Testis (tissue), 5 donors: ENCODE data around the gene TEP1. TPM values are rescaled to one million over a fixed set of nuclear protein-coding genes. Genes with fewer than 3 reads are reported as not detected.
A peak's percentile ranks its signal among the peaks of the same experiment; 100 is the strongest.

Experiments
- DNase-seq: peaks from one replicate; pipeline ENCODE4 v3.0.0-alpha.2; 2019
- H3K27ac ChIP-seq, 2 donors: fragments of 200-600 bp; sonication (generic); one replicate each; pipeline ENCODE4 v1.5.1; 2019
- H3K27me3 ChIP-seq: fragments of 200-600 bp; sonication (generic); one replicate; pipeline ENCODE4 v1.5.1; 2019
- H3K36me3 ChIP-seq: fragments of 200-600 bp; sonication (generic); one replicate; pipeline ENCODE4 v1.5.1; 2017; ENCODE audit warnings: low read depth; ENCODE audit errors: missing control alignments
- H3K4me1 ChIP-seq: fragments of 200-600 bp; sonication (generic); one replicate; pipeline ENCODE4 v1.5.1; 2019
- H3K4me3 ChIP-seq, 2 donors: fragments of 200-600 bp; sonication (generic); one replicate each; pipeline ENCODE4 v1.5.1; 2017 to 2019
- H3K9me3 ChIP-seq: fragments of 200-600 bp; sonication (generic); one replicate; pipeline ENCODE4 v1.5.1; 2017
- CTCF ChIP-seq, 3 experiments: fragments of 450-650 bp in 2 of 3; fragments of 200-600 bp in 1 of 3; sonication (generic) in 1 of 3; IDR thresholded peaks; one replicate each; pipeline ENCODE4 v1.5.1; 2016 to 2019; ENCODE audit warnings: antibody characterized with exemption in 3 of 3, mild to moderate bottlenecking in 2 of 3, moderate library complexity in 1 of 3
- POLR2A ChIP-seq: fragments of 450-650 bp; IDR thresholded peaks from one replicate; pipeline ENCODE4 v1.6.1; 2017; ENCODE audit warnings: antibody characterized with exemption, mild to moderate bottlenecking, moderate library complexity
- WGBS, 2 donors: methylation state at CpG; one replicate each; pipeline ENCODE4 v1.1.5; 2018; 5-methylcytosine and 5-hydroxymethylcytosine counted together
- intact Hi-C: fragments of 100-400 bp; cut with DNase I; formaldehyde crosslinking; loops from one replicate; pipeline ENCODE4 v1.15.1; 2023; ENCODE audit warnings: low total_unique reads
- long read RNA-seq, 2 donors: transcript quantifications; one replicate each; lab custom pipeline, GENCODE V29; 2026
- polyA plus RNA-seq: library from polyadenylated mRNA; stranded (reverse); fragments of 350-450 nt; fragmentation: Illumina TruSeq; extraction: RNeasy Lipid Tissue Mini Kit (QIAGEN cat#74804); gene quantifications from one replicate; pipeline ENCODE4 v1.2.3, GENCODE V29; 2014; ENCODE audit warnings: low read depth, low replicate concordance; ENCODE audit not compliant: insufficient read depth
- total RNA-seq, 2 donors: library from RNA; depleted of rRNA; stranded (reverse); fragments of >200 nt; gene quantifications; one replicate each; pipeline ENCODE4 v1.2.3, GENCODE V29; 2016

TEP1 gene
- total RNA-seq (10 to 100 TPM; 16.5 to 19.1 TPM), polyA plus RNA-seq (11.6 TPM)
- long read RNA-seq, donor 1, partial matches to known transcripts = 0 of 3 reads
- long read RNA-seq, donor 1, other reads (novel, unspliced or antisense) = 0 of 3 reads
- long read RNA-seq, donor 2 = 0 reads

GRCh38 chr14:20412876-20413743 lies at the start of gene TEP1:
TEP1 (minus strand) TSS chr14:20413501; CDS start chr14:20408439, 5,062 bp downstream.
- Histone ChIP-seq H3K9me3 (no peaks in the 10 kb centered on the region), H3K36me3 (no peaks in the 10 kb centered on the region), H3K4me3 (peak within 1 kb of the TSS; percentile 79 to 83), H3K4me1 (peaks cover 11% of the 10 kb centered on the region), H3K27me3 (no peaks in the 10 kb centered on the region), H3K27ac (peak within 1 kb of the TSS; percentile 86 to 96)
- 1% methylated on average over 34 to 43 of the region's 43 CpGs for WGBS, 2 donors
- DNase-seq = peak; percentile 92
- intact Hi-C loops = no loop called here
- TF ChIP-seq POLR2A (no peak), CTCF (IDR thresholded peaks at IDR 0.05) (no peak)

GRCh38 chr14:20461225-20462141 lies 48.2 kb upstream of the TEP1 start, which contains the start of gene PIP4P1:
PIP4P1 (minus strand) TSS chr14:20461434; CDS start chr14:20461325, 109 bp downstream.
- Histone ChIP-seq H3K9me3 (no peaks in the 10 kb centered on the region), H3K4me1 (peaks cover 10% of the 10 kb centered on the region), H3K27me3 (no peaks in the 10 kb centered on the region), H3K4me3 (peak within 1 kb of the TSS; percentile 97 to 99), H3K27ac (peak within 1 kb of the TSS; percentile 96), H3K36me3 (no peaks in the 10 kb centered on the region)
- 0 to 1% methylated on average over 29 to 56 of the region's 67 CpGs for WGBS, 2 donors
- DNase-seq = peak; percentile 100
- intact Hi-C loops = no loop called here
- TF ChIP-seq CTCF (IDR thresholded peaks at IDR 0.05) = no peak
- TF ChIP-seq POLR2A = no peak

- no peak for DNase-seq
- no peaks in the 10 kb centered on the region for H3K9me3 ChIP-seq
- peaks cover 15% of the 10 kb centered on the region for H3K4me1 ChIP-seq
- TF ChIP-seq CTCF (IDR thresholded peaks at IDR 0.05) (no peak), POLR2A (no peak)
- H3K27me3 ChIP-seq = no peaks in the 10 kb centered on the region
- peak overlapping the region; percentile 97 to 99 for H3K4me3 ChIP-seq
- H3K27ac ChIP-seq = peak overlapping the region; percentile 96
- WGBS, 2 donors = 3 to 7% methylated on average over 22 to 32 of the region's 32 CpGs
- intact Hi-C loops = no loop called here
- H3K36me3 ChIP-seq = no peaks in the 10 kb centered on the region
These were observed 47.3 kb upstream of the TEP1 start for GRCh38 chr14:20460458-20461224.
